ENCODE results near the gene PSORS1C1.

GRCh38 chr6:31144296-31144969 lies 29.8 kb downstream of the PSORS1C1 start:
- no peak for TF ChIP-seq POLR2A (IDR thresholded peaks at IDR 0.05)
- TF ChIP-seq, protein P1, sequence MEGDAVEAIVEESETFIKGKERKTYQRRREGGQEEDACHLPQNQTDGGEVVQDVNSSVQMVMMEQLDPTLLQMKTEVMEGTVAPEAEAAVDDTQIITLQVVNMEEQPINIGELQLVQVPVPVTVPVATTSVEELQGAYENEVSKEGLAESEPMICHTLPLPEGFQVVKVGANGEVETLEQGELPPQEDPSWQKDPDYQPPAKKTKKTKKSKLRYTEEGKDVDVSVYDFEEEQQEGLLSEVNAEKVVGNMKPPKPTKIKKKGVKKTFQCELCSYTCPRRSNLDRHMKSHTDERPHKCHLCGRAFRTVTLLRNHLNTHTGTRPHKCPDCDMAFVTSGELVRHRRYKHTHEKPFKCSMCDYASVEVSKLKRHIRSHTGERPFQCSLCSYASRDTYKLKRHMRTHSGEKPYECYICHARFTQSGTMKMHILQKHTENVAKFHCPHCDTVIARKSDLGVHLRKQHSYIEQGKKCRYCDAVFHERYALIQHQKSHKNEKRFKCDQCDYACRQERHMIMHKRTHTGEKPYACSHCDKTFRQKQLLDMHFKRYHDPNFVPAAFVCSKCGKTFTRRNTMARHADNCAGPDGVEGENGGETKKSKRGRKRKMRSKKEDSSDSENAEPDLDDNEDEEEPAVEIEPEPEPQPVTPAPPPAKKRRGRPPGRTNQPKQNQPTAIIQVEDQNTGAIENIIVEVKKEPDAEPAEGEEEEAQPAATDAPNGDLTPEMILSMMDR (IDR thresholded peaks at IDR 0.05 in 8 of 11, conservative IDR thresholded peaks at IDR 0.05 in 3 of 11) = no peak

Data from spleen (tissue), 7 donors.